ENCODE measurements around the gene NRTN.

DNA sequence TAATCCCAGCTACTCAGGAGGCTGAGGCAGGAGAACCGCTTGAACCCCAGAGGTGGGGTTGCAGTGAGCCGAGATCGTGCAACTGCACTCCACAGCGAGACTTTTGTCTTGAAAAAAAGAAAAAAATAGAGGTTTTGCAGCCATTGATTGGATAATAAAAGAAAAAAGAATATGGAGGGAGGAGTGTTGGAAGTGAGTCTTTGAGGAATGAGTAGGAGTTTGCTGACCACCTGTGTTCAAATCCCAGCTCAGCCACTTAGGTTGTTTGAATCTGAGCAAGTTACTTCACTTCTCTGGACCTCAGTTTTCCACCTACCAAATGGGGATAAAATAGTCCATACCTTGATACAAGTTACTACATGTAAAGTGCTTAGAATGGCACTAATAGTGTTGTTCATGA lies 6.2 kb downstream of the NRTN start:
- no peak for TF ChIP-seq POLR2A (IDR thresholded peaks at IDR 0.05)
- TF ChIP-seq, protein P1, sequence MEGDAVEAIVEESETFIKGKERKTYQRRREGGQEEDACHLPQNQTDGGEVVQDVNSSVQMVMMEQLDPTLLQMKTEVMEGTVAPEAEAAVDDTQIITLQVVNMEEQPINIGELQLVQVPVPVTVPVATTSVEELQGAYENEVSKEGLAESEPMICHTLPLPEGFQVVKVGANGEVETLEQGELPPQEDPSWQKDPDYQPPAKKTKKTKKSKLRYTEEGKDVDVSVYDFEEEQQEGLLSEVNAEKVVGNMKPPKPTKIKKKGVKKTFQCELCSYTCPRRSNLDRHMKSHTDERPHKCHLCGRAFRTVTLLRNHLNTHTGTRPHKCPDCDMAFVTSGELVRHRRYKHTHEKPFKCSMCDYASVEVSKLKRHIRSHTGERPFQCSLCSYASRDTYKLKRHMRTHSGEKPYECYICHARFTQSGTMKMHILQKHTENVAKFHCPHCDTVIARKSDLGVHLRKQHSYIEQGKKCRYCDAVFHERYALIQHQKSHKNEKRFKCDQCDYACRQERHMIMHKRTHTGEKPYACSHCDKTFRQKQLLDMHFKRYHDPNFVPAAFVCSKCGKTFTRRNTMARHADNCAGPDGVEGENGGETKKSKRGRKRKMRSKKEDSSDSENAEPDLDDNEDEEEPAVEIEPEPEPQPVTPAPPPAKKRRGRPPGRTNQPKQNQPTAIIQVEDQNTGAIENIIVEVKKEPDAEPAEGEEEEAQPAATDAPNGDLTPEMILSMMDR (IDR thresholded peaks at IDR 0.05), result no peak
